ENCODE measurements around the gene SPTBN5. TPM values are rescaled to one million over a fixed set of nuclear protein-coding genes. Genes with fewer than 3 reads are reported as not detected.

Gene SPTBN5
- total RNA-seq, 1 experiment from 2014 or later = 3.2 TPM

DNA sequence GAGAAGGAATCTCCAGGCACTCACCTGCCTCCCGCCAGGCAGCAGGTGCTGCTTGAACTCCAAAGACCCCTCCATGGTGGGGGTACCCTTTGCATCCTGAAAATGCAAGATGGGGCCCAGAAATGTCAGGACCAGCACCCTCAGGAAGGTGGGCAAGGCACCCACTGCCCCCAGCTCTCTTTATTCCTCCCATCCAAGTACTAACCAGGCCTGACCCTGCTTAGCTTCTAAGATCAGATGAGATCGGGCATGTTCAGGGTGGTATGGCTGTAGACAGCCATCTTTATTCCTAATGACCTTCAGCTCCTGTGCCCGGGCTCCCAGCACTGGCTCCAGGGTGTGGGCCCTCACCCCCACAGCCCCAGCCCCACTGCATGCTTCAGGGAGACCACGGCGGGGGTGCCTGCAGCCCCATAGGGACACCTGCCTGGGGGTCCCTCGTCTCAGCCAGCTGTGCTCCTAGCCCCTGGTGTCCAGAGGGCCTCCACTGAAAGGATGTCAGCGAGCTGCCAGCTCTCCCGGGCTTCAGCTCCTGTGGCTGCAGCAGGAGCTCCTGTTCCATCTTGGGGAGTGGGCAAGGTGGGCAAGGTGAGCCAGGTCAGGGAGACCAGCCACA, 42.0 kb downstream of the SPTBN5 start:
- POLR2A ChIA-PET (ENCODE audit: low non-redundant PET) = interaction anchor here (1.5 kb wide), 1 partner anchor 31 kb away, joined by 3 read pairs; no protein-coding TSS in a partner anchor
- Histone ChIP-seq H3K4me1 (ENCODE audit: insufficient read depth, low read length, poor library complexity, severe bottlenecking) (no peaks in the 10 kb centered on the region), H3K9me3 (ENCODE audit: low read depth, low read length, poor library complexity, severe bottlenecking) (no peaks in the 10 kb centered on the region), H3K27me3 (replicated peaks; ENCODE audit: insufficient read depth, low read depth, low read length, poor library complexity) (no peaks in the 10 kb centered on the region), H3K4me3 (ENCODE audit: low read depth, low read length, poor library complexity, severe bottlenecking) (no peak overlapping the region), H3K27ac (ENCODE audit: low read depth, low read length, poor library complexity, severe bottlenecking) (no peak overlapping the region), H3K36me3 (ENCODE audit: insufficient read depth, low read length, poor library complexity, severe bottlenecking) (peaks cover under 1% of the 10 kb centered on the region)
- CTCF ChIA-PET = interaction anchor here (0.7 kb wide), 1 partner anchor 33 kb away, joined by 3 read pairs; no protein-coding TSS in a partner anchor
- TF ChIP-seq, protein P1, sequence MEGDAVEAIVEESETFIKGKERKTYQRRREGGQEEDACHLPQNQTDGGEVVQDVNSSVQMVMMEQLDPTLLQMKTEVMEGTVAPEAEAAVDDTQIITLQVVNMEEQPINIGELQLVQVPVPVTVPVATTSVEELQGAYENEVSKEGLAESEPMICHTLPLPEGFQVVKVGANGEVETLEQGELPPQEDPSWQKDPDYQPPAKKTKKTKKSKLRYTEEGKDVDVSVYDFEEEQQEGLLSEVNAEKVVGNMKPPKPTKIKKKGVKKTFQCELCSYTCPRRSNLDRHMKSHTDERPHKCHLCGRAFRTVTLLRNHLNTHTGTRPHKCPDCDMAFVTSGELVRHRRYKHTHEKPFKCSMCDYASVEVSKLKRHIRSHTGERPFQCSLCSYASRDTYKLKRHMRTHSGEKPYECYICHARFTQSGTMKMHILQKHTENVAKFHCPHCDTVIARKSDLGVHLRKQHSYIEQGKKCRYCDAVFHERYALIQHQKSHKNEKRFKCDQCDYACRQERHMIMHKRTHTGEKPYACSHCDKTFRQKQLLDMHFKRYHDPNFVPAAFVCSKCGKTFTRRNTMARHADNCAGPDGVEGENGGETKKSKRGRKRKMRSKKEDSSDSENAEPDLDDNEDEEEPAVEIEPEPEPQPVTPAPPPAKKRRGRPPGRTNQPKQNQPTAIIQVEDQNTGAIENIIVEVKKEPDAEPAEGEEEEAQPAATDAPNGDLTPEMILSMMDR (conservative IDR thresholded peaks at IDR 0.05; ENCODE audit: low read depth, low read length) = no peak
- no peak for TF ChIP-seq EZH2 (IDR thresholded peaks at IDR 0.05; ENCODE audit: borderline replicate concordance, low read depth, low read length, poor library complexity, severe bottlenecking)
- BruUV-seq (replicated peaks) = no TSS peak
- intact Hi-C loops (cut with micrococcal nuclease; ENCODE audit: unreplicated experiment) = no loop called here
- no peak for DNase-seq (ENCODE audit: low spot score)

DNA sequence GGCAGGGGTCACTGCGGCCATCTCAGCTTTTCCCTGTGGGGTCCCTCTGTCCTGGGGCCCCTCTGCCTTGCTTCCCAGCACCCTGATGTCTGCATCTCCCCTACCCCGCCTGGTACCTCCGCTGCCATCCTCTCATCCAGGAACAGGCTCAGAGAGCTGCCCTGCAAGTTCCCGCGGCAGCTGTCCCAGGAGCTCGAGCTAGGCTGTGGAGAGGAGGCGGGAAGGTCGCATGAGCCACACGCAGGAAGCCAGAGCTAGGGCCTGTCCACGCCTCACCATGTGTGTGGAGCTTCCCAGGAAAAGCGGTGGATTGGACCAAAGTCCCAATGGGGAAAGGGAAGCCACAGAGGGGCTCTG, 42.7 kb downstream of the SPTBN5 start:
- Histone ChIP-seq H3K4me3 (ENCODE audit: low read depth, low read length, poor library complexity, severe bottlenecking) (no peak overlapping the region), H3K36me3 (ENCODE audit: insufficient read depth, low read length, poor library complexity, severe bottlenecking) (peaks cover 7% of the 10 kb centered on the region), H3K27me3 (replicated peaks; ENCODE audit: insufficient read depth, low read depth, low read length, poor library complexity) (no peaks in the 10 kb centered on the region), H3K4me1 (ENCODE audit: insufficient read depth, low read length, poor library complexity, severe bottlenecking) (no peaks in the 10 kb centered on the region), H3K9me3 (ENCODE audit: low read depth, low read length, poor library complexity, severe bottlenecking) (no peaks in the 10 kb centered on the region), H3K27ac (ENCODE audit: low read depth, low read length, poor library complexity, severe bottlenecking) (no peak overlapping the region)
- ChIA-PET CTCF (no interaction called here), POLR2A (ENCODE audit: low non-redundant PET) (no interaction called here)
- intact Hi-C loops (cut with micrococcal nuclease; ENCODE audit: unreplicated experiment) = no loop called here
- no TSS peak for BruUV-seq (replicated peaks)
- TF ChIP-seq, protein P1 (conservative IDR thresholded peaks at IDR 0.05; ENCODE audit: low read depth, low read length) = no peak
- TF ChIP-seq EZH2 (IDR thresholded peaks at IDR 0.05; ENCODE audit: borderline replicate concordance, low read depth, low read length, poor library complexity, severe bottlenecking) = no peak
- no peak for DNase-seq (ENCODE audit: low spot score)

DNA sequence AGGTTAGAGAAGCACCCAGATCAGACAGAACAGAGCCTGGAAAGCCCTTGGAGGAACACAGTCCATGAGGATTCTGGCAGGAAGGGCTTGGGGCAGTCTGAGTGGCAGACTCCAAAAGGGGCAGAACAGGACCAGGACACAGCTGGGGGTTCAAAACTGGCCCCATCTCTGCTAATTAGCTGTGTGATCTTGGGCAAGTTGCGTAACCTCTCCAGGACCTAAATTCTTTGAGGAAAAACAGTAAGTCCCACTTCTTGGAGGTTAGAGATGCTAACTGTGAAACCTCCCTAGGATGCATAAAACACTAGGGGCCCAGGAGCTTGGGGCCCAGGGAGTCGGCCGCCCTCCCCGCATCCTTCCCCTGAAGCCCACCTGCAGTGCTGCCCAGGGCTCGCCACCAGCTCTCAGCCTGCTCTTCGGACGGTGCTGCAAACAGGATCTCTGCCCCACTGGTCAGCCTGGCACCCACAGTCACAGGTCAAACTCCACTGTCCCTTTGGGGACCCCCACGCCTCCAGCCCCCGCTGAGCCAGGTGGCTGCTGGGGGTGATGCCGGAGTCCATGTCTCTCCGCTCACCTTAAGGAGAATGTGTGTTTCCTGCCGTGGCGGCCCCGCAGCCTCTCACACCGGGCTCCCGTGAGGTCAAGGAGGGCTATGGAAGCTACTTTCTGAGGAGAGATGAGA, 43.2 kb downstream of the SPTBN5 start:
- DNase-seq (ENCODE audit: low spot score) = no peak
- intact Hi-C loops (cut with micrococcal nuclease; ENCODE audit: unreplicated experiment) = no loop called here
- Histone ChIP-seq H3K9me3 (ENCODE audit: low read depth, low read length, poor library complexity, severe bottlenecking) (no peaks in the 10 kb centered on the region), H3K4me3 (ENCODE audit: low read depth, low read length, poor library complexity, severe bottlenecking) (no peak overlapping the region), H3K36me3 (ENCODE audit: insufficient read depth, low read length, poor library complexity, severe bottlenecking) (peaks cover 9% of the 10 kb centered on the region), H3K4me1 (ENCODE audit: insufficient read depth, low read length, poor library complexity, severe bottlenecking) (no peaks in the 10 kb centered on the region), H3K27ac (ENCODE audit: low read depth, low read length, poor library complexity, severe bottlenecking) (no peak overlapping the region), H3K27me3 (replicated peaks; ENCODE audit: insufficient read depth, low read depth, low read length, poor library complexity) (no peaks in the 10 kb centered on the region)
- ChIA-PET CTCF (no interaction called here), POLR2A (ENCODE audit: low non-redundant PET) (no interaction called here)
- TF ChIP-seq, protein P1 (conservative IDR thresholded peaks at IDR 0.05; ENCODE audit: low read depth, low read length) = no peak
- BruUV-seq (replicated peaks) = no TSS peak

Data from A673 (cell line).